A673 (cell line): ENCODE measurements around the gene PHACTR3. TPM values are rescaled to one million over a fixed set of nuclear protein-coding genes. Genes with fewer than 3 reads are reported as not detected.

ENCODE experiments used
- BruUV-seq: library from RNA; stranded (reverse); fragments of 400-500 nt; replicated peaks from 2 replicates; lab custom pipeline; 2021; lab: Mats Ljungman, UMichigan
- CTCF ChIA-PET: fragments of 300-600 bp; sonication (Branson Sonifier 250); formaldehyde crosslinking; loops from one replicate; lab custom pipeline; 2022; ENCODE audit warnings: antibody characterized with exemption; lab: Charles Lee
- POLR2A ChIA-PET: fragments of 300-600 bp; sonication (Branson Sonifier 250); formaldehyde crosslinking; loops from one replicate; lab custom pipeline; 2022; ENCODE audit warnings: antibody characterized with exemption; ENCODE audit not compliant: low non-redundant PET; lab: Charles Lee
- DNase-seq: peaks from one replicate; pipeline ENCODE4 v3.0.0-alpha.2; 2015; ENCODE audit warnings: low spot score
- H3K27ac ChIP-seq: fragments of 200-600 bp; sonication (generic); 2 replicates; pipeline ENCODE4 v1.5.1; 2016; ENCODE audit warnings: mixed run types, low read depth, mild to moderate bottlenecking, mixed read lengths, antibody characterized with exemption, low read length; ENCODE audit not compliant: poor library complexity, severe bottlenecking
- H3K27me3 ChIP-seq: fragments of 200-600 bp; sonication (generic); replicated peaks from 2 replicates; pipeline ENCODE4 v1.6.1; 2017; ENCODE audit warnings: mixed run types, low read depth, mild to moderate bottlenecking, mixed read lengths, antibody characterized with exemption, low read length; ENCODE audit not compliant: insufficient read depth, poor library complexity
- H3K36me3 ChIP-seq: fragments of 200-600 bp; sonication (generic); 2 replicates; pipeline ENCODE4 v1.6.1; 2016; ENCODE audit warnings: mixed run types, mild to moderate bottlenecking, mixed read lengths, antibody characterized with exemption, low read length; ENCODE audit not compliant: insufficient read depth, poor library complexity, severe bottlenecking
- H3K4me1 ChIP-seq: fragments of 200-600 bp; sonication (generic); 2 replicates; pipeline ENCODE4 v1.6.1; 2017; ENCODE audit warnings: mixed run types, mild to moderate bottlenecking, mixed read lengths, antibody characterized with exemption, low read length; ENCODE audit not compliant: insufficient read depth, poor library complexity, severe bottlenecking
- H3K4me3 ChIP-seq: fragments of 200-600 bp; sonication (generic); 2 replicates; pipeline ENCODE4 v1.5.1; 2016; ENCODE audit warnings: low read depth, mixed run types, mild to moderate bottlenecking, mixed read lengths, low read length; ENCODE audit not compliant: poor library complexity, severe bottlenecking
- H3K9me3 ChIP-seq: fragments of 200-600 bp; sonication (generic); 2 replicates; pipeline ENCODE4 v1.6.1; 2016; ENCODE audit warnings: mixed run types, low read depth, mild to moderate bottlenecking, mixed read lengths, antibody characterized with exemption, low read length; ENCODE audit not compliant: poor library complexity, severe bottlenecking
- EZH2 ChIP-seq: fragments of 200-600 bp; sonication (generic); IDR thresholded peaks from 2 replicates; pipeline ENCODE4 v1.6.1; 2017; ENCODE audit warnings: borderline replicate concordance, low read depth, mild to moderate bottlenecking, mixed read lengths, antibody characterized with exemption, low read length; ENCODE audit not compliant: poor library complexity, severe bottlenecking
- intact Hi-C: fragments of 100-400 bp; cut with micrococcal nuclease; formaldehyde crosslinking; loops from one replicate; pipeline ENCODE4 v1.10.0; 2022; ENCODE audit not compliant: unreplicated experiment
- total RNA-seq: library from RNA; stranded (reverse); gene quantifications from 2 replicates; pipeline ENCODE4 v1.2.3, GENCODE V29; 2021
- TF ChIP-seq, protein P1 (sequence below): fragments of 300-800, 200-600 bp; sonication (generic); conservative IDR thresholded peaks from 2 replicates; pipeline ENCODE4 v1.5.1; 2017; ENCODE audit warnings: low read depth, mild to moderate bottlenecking, antibody characterized with exemption, low read length, moderate library complexity, mixed read lengths

The PHACTR3 gene
- total RNA-seq, 1 experiment from 2014 or later = 0.17 TPM

DNA sequence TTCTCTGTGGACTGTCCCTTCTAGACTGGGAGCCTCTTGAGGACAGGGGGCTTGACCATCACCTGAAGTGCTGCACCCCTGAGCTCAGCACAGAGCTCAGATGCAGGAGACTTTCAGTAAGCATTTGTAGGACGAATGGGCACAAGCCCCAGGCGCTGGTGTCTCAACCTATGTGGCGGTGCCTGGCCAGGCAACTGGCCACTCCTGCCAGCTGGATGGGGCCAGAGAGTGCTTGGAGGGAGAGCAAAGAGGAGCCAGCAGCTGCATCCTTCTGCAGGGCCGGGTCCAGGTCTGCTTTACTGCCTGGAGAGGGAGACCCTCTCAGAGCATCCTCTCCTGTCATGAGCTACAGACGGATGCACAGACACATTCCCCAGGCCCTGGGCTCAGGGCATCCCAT lies 4.5 kb downstream of the PHACTR3 start:
- Histone ChIP-seq H3K27me3 (peaks cover 64% of the 10 kb centered on the region), H3K9me3 (no peaks in the 10 kb centered on the region), H3K4me3 (no peak overlapping the region), H3K36me3 (no peaks in the 10 kb centered on the region), H3K4me1 (no peaks in the 10 kb centered on the region), H3K27ac (no peak overlapping the region)
- POLR2A ChIA-PET = no interaction called here
- no TSS peak for BruUV-seq
- DNase-seq = no peak
- CTCF ChIA-PET = no interaction called here
- intact Hi-C loops = no loop called here
- TF ChIP-seq EZH2 = no peak
- TF ChIP-seq, protein P1, sequence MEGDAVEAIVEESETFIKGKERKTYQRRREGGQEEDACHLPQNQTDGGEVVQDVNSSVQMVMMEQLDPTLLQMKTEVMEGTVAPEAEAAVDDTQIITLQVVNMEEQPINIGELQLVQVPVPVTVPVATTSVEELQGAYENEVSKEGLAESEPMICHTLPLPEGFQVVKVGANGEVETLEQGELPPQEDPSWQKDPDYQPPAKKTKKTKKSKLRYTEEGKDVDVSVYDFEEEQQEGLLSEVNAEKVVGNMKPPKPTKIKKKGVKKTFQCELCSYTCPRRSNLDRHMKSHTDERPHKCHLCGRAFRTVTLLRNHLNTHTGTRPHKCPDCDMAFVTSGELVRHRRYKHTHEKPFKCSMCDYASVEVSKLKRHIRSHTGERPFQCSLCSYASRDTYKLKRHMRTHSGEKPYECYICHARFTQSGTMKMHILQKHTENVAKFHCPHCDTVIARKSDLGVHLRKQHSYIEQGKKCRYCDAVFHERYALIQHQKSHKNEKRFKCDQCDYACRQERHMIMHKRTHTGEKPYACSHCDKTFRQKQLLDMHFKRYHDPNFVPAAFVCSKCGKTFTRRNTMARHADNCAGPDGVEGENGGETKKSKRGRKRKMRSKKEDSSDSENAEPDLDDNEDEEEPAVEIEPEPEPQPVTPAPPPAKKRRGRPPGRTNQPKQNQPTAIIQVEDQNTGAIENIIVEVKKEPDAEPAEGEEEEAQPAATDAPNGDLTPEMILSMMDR = no peak

DNA sequence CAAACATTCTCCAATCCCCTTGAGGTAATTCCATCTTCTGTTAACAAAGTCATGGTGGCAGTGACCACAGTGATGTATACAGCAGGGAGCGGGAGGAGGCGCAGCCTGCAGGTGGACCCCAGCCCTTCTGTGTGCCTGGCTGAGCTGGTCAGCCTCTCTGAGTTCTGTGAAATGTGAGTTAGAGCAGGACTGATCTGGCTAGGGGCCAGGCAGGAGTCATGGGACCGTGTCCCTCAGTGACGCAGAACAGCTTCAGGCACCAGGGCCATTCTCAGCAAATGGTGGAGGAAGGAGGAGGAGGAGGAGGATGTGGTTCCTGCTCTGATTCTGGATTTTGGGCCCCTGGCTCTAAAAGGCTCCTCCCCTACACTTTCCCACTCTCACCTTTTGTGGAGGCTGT lies 6.9 kb downstream of the PHACTR3 start:
- Histone ChIP-seq H3K27ac (no peak overlapping the region), H3K9me3 (no peaks in the 10 kb centered on the region), H3K4me3 (no peak overlapping the region), H3K27me3 (peaks cover 53% of the 10 kb centered on the region), H3K36me3 (no peaks in the 10 kb centered on the region), H3K4me1 (no peaks in the 10 kb centered on the region)
- CTCF ChIA-PET = no interaction called here
- DNase-seq = no peak
- POLR2A ChIA-PET = no interaction called here
- TF ChIP-seq EZH2 = no peak
- TF ChIP-seq, protein P1 = no peak
- BruUV-seq = no TSS peak
- intact Hi-C loops = no loop called here

DNA sequence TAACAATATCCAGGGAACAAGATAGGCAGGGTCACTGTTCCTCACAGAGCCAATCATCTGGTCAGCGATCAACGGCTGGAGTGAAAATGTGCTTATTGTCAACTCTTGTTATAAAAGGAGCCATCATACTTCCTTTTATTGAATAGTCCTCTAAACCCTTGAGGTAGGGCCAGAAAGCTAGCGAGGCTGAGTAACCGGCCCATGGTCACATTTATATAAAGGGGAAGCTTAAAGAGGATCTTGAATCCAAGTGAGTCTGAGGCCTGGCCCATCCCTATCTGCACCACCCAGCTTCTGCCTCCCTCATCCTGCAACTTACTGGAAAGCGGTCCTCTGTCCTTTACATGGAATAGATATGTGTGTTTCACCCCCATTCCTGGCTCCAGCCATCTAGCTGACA lies 9.5 kb downstream of the PHACTR3 start:
- ChIA-PET CTCF (interaction anchor here (0.6 kb wide), 1 partner anchor 13 kb away, joined by 4 read pairs; no protein-coding TSS in a partner anchor), POLR2A (no interaction called here)
- no peak for DNase-seq
- peaks cover 34% of the 10 kb centered on the region for H3K27me3 ChIP-seq
- no peak for TF ChIP-seq EZH2
- TF ChIP-seq, protein P1 = no peak
- intact Hi-C loops = loop anchor here (1.0 kb wide), 1 partner anchor 43 kb away; no protein-coding TSS in a partner anchor
- no TSS peak for BruUV-seq
- H3K9me3 ChIP-seq = no peaks in the 10 kb centered on the region
- H3K4me3 ChIP-seq = no peak overlapping the region
- H3K4me1 ChIP-seq = no peaks in the 10 kb centered on the region
- H3K36me3 ChIP-seq = no peaks in the 10 kb centered on the region
- H3K27ac ChIP-seq = no peak overlapping the region
